Neural crest cell (in vitro differentiated cells): ENCODE measurements around the gene RFESD. TPM values are rescaled to one million over a fixed set of nuclear protein-coding genes. Genes with fewer than 3 reads are reported as not detected.

ENCODE experiments used
- DNase-seq: peaks from one replicate; pipeline ENCODE4 v3.0.0; 2021; ENCODE audit warnings: low read depth, mixed read lengths, low spot score
- H3K27ac Mint-ChIP-seq: one replicate; pipeline ENCODE4 v1.8.0; 2021; ENCODE audit warnings: mild to moderate bottlenecking, mixed read lengths; ENCODE audit not compliant: unreplicated experiment
- H3K27me3 Mint-ChIP-seq: 2 replicates; pipeline ENCODE4 v1.8.0; 2021; ENCODE audit warnings: low read depth, mild to moderate bottlenecking, mixed read lengths
- H3K36me3 Mint-ChIP-seq: 2 replicates; pipeline ENCODE4 v1.8.0; 2021; ENCODE audit warnings: low read depth, mild to moderate bottlenecking, mixed read lengths
- H3K4me1 Mint-ChIP-seq: 2 replicates; pipeline ENCODE4 v1.8.0; 2021; ENCODE audit warnings: mixed read lengths
- H3K4me3 Mint-ChIP-seq: one replicate; pipeline ENCODE4 v1.8.0; 2021; ENCODE audit warnings: mild to moderate bottlenecking, mixed read lengths
- H3K9me3 Mint-ChIP-seq: 2 replicates; pipeline ENCODE4 v1.8.0; 2021; ENCODE audit warnings: mixed read lengths
- CTCF ChIP-seq: fragments of 200-600 bp; sonication (generic); conservative IDR thresholded peaks from 2 replicates; pipeline ENCODE4 v1.5.0; 2021; ENCODE audit warnings: antibody characterized with exemption, mild to moderate bottlenecking
- total RNA-seq: library from RNA; stranded (reverse); gene quantifications from 2 replicates; pipeline ENCODE4 v1.2.1, GENCODE V29; 2021

Gene RFESD
- total RNA-seq, 1 donor from 2014 or later: 3.1 TPM

GRCh38 chr5:95667678-95668077 lies 21.1 kb downstream of the RFESD start:
- Mint-ChIP-seq H3K4me3 (no peak overlapping the region), H3K9me3 (no peaks in the 10 kb centered on the region), H3K36me3 (no peaks in the 10 kb centered on the region), H3K27me3 (no peaks in the 10 kb centered on the region), H3K4me1 (peaks cover 4% of the 10 kb centered on the region), H3K27ac (no peak overlapping the region)
- no peak for DNase-seq
- TF ChIP-seq CTCF: no peak

- TF ChIP-seq CTCF: no peak
- no peaks in the 10 kb centered on the region for H3K36me3 Mint-ChIP-seq
- H3K4me3 Mint-ChIP-seq: no peak overlapping the region
- no peaks in the 10 kb centered on the region for H3K27me3 Mint-ChIP-seq
- H3K4me1 Mint-ChIP-seq: peaks cover 4% of the 10 kb centered on the region
- H3K9me3 Mint-ChIP-seq: no peaks in the 10 kb centered on the region
- H3K27ac Mint-ChIP-seq: no peak overlapping the region
- no peak for DNase-seq
Measured at GRCh38 chr5:95668216-95668615, 21.6 kb downstream of the RFESD start.

- no peak overlapping the region for H3K4me3 Mint-ChIP-seq
- no peak for DNase-seq
- no peaks in the 10 kb centered on the region for H3K9me3 Mint-ChIP-seq
- TF ChIP-seq CTCF: no peak
- H3K36me3 Mint-ChIP-seq: no peaks in the 10 kb centered on the region
- no peaks in the 10 kb centered on the region for H3K27me3 Mint-ChIP-seq
- peaks cover 4% of the 10 kb centered on the region for H3K4me1 Mint-ChIP-seq
- no peak overlapping the region for H3K27ac Mint-ChIP-seq
Measured at GRCh38 chr5:95668728-95669127, 22.2 kb downstream of the RFESD start.

- H3K4me3 Mint-ChIP-seq: no peak overlapping the region
- H3K36me3 Mint-ChIP-seq: no peaks in the 10 kb centered on the region
- DNase-seq: no peak
- no peak for TF ChIP-seq CTCF
- H3K27me3 Mint-ChIP-seq: no peaks in the 10 kb centered on the region
- H3K9me3 Mint-ChIP-seq: no peaks in the 10 kb centered on the region
- no peak overlapping the region for H3K27ac Mint-ChIP-seq
- H3K4me1 Mint-ChIP-seq: no peaks in the 10 kb centered on the region
Measured at GRCh38 chr5:95669540-95669939, 23.0 kb downstream of the RFESD start.

GRCh38 chr5:95669985-95670384 lies 23.4 kb downstream of the RFESD start:
- no peak for DNase-seq
- Mint-ChIP-seq H3K4me1 (no peaks in the 10 kb centered on the region), H3K9me3 (no peaks in the 10 kb centered on the region), H3K4me3 (no peak overlapping the region), H3K27ac (no peak overlapping the region), H3K27me3 (no peaks in the 10 kb centered on the region), H3K36me3 (no peaks in the 10 kb centered on the region)
- no peak for TF ChIP-seq CTCF

GRCh38 chr5:95670568-95670967 lies 24.0 kb downstream of the RFESD start:
- H3K4me1 Mint-ChIP-seq: no peaks in the 10 kb centered on the region
- H3K36me3 Mint-ChIP-seq: no peaks in the 10 kb centered on the region
- no peaks in the 10 kb centered on the region for H3K27me3 Mint-ChIP-seq
- no peak overlapping the region for H3K4me3 Mint-ChIP-seq
- no peak for DNase-seq
- no peak for TF ChIP-seq CTCF
- no peaks in the 10 kb centered on the region for H3K9me3 Mint-ChIP-seq
- no peak overlapping the region for H3K27ac Mint-ChIP-seq
